ENCODE data around the gene SRRT. TPM values are rescaled to one million over a fixed set of nuclear protein-coding genes. Genes with fewer than 3 reads are reported as not detected.

SRRT gene
- total and polyA plus RNA-seq, 3 donors from 2014 or later: 255 to 389 (median 291) TPM

- Histone ChIP-seq H3K36me3 (ENCODE audit: low read depth, missing control alignments) (no peaks in the 10 kb centered on the region), H3K27ac (no peak overlapping the region), H3K9me3 (no peaks in the 10 kb centered on the region), H3K4me1 (peaks cover 8% of the 10 kb centered on the region), H3K27me3 (no peaks in the 10 kb centered on the region), H3K4me3 (no peak overlapping the region)
- intact Hi-C loops (cut with DNase I; ENCODE audit: low total_unique reads): no loop called here
- TF ChIP-seq POLR2A (IDR thresholded peaks at IDR 0.05) (no peak), CTCF (IDR thresholded peaks at IDR 0.05) (no peak)
- no peak for DNase-seq
- WGBS, 2 donors: 87 to 89% methylated on average over 26 to 29 of the region's 29 CpGs
Measured at GRCh38 chr7:100884736-100885439, 10.0 kb downstream of the SRRT start.

- Histone ChIP-seq H3K27ac (no peak overlapping the region), H3K4me3 (no peak overlapping the region), H3K4me1 (peaks cover 13% of the 10 kb centered on the region), H3K9me3 (no peaks in the 10 kb centered on the region), H3K27me3 (no peaks in the 10 kb centered on the region), H3K36me3 (ENCODE audit: low read depth, missing control alignments) (no peaks in the 10 kb centered on the region)
- TF ChIP-seq CTCF (IDR thresholded peaks at IDR 0.05) (no peak), POLR2A (IDR thresholded peaks at IDR 0.05) (no peak)
- 83 to 86% methylated on average over 20 to 22 of the region's 22 CpGs for WGBS, 2 donors
- DNase-seq: no peak
- intact Hi-C loops (cut with DNase I; ENCODE audit: low total_unique reads): no loop called here
Measured at GRCh38 chr7:100885440-100886141, 10.7 kb downstream of the SRRT start.

- WGBS, 2 donors: 83 to 84% methylated on average over 16 to 27 of the region's 27 CpGs
- Histone ChIP-seq H3K4me3 (no peak overlapping the region), H3K27ac (no peak overlapping the region), H3K36me3 (ENCODE audit: low read depth, missing control alignments) (no peaks in the 10 kb centered on the region), H3K27me3 (no peaks in the 10 kb centered on the region), H3K4me1 (peaks cover 15% of the 10 kb centered on the region), H3K9me3 (no peaks in the 10 kb centered on the region)
- intact Hi-C loops (cut with DNase I; ENCODE audit: low total_unique reads): no loop called here
- DNase-seq: no peak
- no peak for TF ChIP-seq CTCF (IDR thresholded peaks at IDR 0.05)
- TF ChIP-seq POLR2A (IDR thresholded peaks at IDR 0.05): no peak
Measured at GRCh38 chr7:100886142-100886935, 11.4 kb downstream of the SRRT start.

GRCh38 chr7:100886936-100887515 is 12.1 kb downstream of the SRRT start:
- 83 to 85% methylated on average over 19 to 25 of the region's 25 CpGs for WGBS, 2 donors
- H3K4me3 ChIP-seq: no peak overlapping the region
- DNase-seq: no peak
- no peaks in the 10 kb centered on the region for H3K27me3 ChIP-seq
- no peak overlapping the region for H3K27ac ChIP-seq
- H3K4me1 ChIP-seq: peaks cover 15% of the 10 kb centered on the region
- intact Hi-C loops (cut with DNase I; ENCODE audit: low total_unique reads): no loop called here
- no peak for TF ChIP-seq CTCF (IDR thresholded peaks at IDR 0.05)
- no peak for TF ChIP-seq POLR2A (IDR thresholded peaks at IDR 0.05)
- H3K36me3 ChIP-seq (ENCODE audit: low read depth, missing control alignments): no peaks in the 10 kb centered on the region
- H3K9me3 ChIP-seq: no peaks in the 10 kb centered on the region
